Retinal pigment epithelial cell (primary cell): ENCODE data around the gene NR2F2.

Experiments
- DNase-seq: peaks from one replicate; pipeline ENCODE4 v3.0.0-alpha.2; 2010; ENCODE audit warnings: low read depth
- H3K4me3 ChIP-seq: 2 replicates; pipeline ENCODE4 v1.5.1; 2011; ENCODE audit warnings: mild to moderate bottlenecking, low read length, control low read depth, moderate library complexity
- CTCF ChIP-seq: conservative IDR thresholded peaks from 2 replicates; pipeline ENCODE4 v1.5.1; 2011; ENCODE audit warnings: low read depth, low read length, control low read depth, inconsistent platforms

The NR2F2 gene

GRCh38 chr15:96349034-96349856, 18.7 kb downstream of the NR2F2 start:
- H3K4me3 ChIP-seq = no peak overlapping the region
- DNase-seq = no peak
- no peak for TF ChIP-seq CTCF

GRCh38 chr15:96349857-96350720, 19.6 kb downstream of the NR2F2 start:
- no peak for TF ChIP-seq CTCF
- no peak overlapping the region for H3K4me3 ChIP-seq
- no peak for DNase-seq

- no peak for TF ChIP-seq CTCF
- H3K4me3 ChIP-seq = no peak overlapping the region
- DNase-seq = no peak
These were observed 20.6 kb downstream of the NR2F2 start for GRCh38 chr15:96350934-96351724.

- no peak overlapping the region for H3K4me3 ChIP-seq
- DNase-seq = no peak
These were observed 21.5 kb downstream of the NR2F2 start for GRCh38 chr15:96351761-96352603.

GRCh38 chr15:96352604-96353405, 22.3 kb downstream of the NR2F2 start:
- no peak overlapping the region for H3K4me3 ChIP-seq
- peak; percentile 77 for DNase-seq

More at GRCh38 chr15:96351761-96352603, 21.5 kb downstream of the NR2F2 start:
- no peak for TF ChIP-seq CTCF

More at GRCh38 chr15:96352604-96353405, 22.3 kb downstream of the NR2F2 start:
- no peak for TF ChIP-seq CTCF
